ENCODE data around the gene ADAMTS17. TPM values are rescaled to one million over a fixed set of nuclear protein-coding genes. Genes with fewer than 3 reads are reported as not detected.

The ADAMTS17 gene
- total RNA-seq, 1 experiment from 2014 or later: 1.8 TPM

DNA sequence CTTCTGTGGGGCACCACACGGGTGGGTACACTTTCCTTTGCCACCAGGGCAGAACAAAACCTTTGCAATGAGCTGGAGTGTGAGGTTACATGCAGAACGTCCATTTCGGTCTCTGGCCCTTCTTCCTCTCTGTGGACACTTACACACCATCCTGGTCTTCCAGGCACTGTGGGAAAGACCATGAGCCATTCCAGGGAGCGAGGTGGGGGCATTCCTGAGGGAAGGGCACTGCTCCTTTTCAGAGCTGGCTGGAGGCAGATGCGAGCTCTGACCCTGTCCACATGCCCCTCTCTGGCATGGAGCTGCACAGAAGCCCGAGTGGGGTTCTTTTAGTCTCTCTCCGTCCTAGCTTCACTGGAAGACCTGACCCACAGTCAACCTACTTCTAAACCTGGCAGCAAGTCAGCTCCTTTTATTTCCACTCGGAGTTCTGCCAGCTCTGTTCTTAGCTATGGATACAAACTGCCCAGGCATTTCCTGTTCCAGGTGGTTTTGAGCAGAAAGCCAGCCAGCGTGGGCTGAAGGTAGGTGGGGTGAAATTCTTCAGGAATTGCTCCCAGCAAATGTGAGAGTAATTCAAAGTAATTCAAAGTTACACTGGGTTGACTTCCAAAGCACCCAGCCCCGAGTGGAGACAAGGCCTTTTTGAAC lies 281.4 kb downstream of the ADAMTS17 start:
- Mint-ChIP-seq H3K36me3 (no peaks in the 10 kb centered on the region), H3K4me1 (no peaks in the 10 kb centered on the region), H3K9me3 (peaks cover 1% of the 10 kb centered on the region; the same call in 1 of the 2 replicates), H3K4me3 (no peak overlapping the region), H3K27me3 (ENCODE audit: low read depth) (peaks cover 15% of the 10 kb centered on the region), H3K27ac (no peak overlapping the region)
- TF ChIP-seq ZNF232 (CRISPR knock-in tag; IDR thresholded peaks at IDR 0.05): no peak
- TF ChIP-seq SP1 (CRISPR knock-in tag; conservative IDR thresholded peaks at IDR 0.05): no peak
- no peak for TF ChIP-seq USF1 (CRISPR knock-in tag; IDR thresholded peaks at IDR 0.05)
- no peak for TF ChIP-seq HMGA2 (CRISPR knock-in tag; IDR thresholded peaks at IDR 0.05)
- TF ChIP-seq NFYB (CRISPR knock-in tag; conservative IDR thresholded peaks at IDR 0.05; ENCODE audit: low read depth): no peak
- TF ChIP-seq IRF2 (CRISPR knock-in tag; IDR thresholded peaks at IDR 0.05; ENCODE audit: borderline replicate concordance, low read depth): no peak
- no peak for TF ChIP-seq FOXJ3 (CRISPR knock-in tag; IDR thresholded peaks at IDR 0.05; ENCODE audit: borderline replicate concordance)
- no peak for TF ChIP-seq ZNF512 (CRISPR knock-in tag; IDR thresholded peaks at IDR 0.05; ENCODE audit: borderline replicate concordance)
- no peak for TF ChIP-seq ZNF425 (CRISPR knock-in tag; conservative IDR thresholded peaks at IDR 0.05)
- ChIA-PET POLR2A (no interaction called here), CTCF (no interaction called here)
- no peak for DNase-seq (ENCODE audit: low spot score)
- ATAC-seq: no peak

GRCh38 chr15:100059521-100059920 lies 282.3 kb downstream of the ADAMTS17 start:
- DNase-seq (ENCODE audit: low spot score): no peak
- TF ChIP-seq RELA (CRISPR knock-in tag; IDR thresholded peaks at IDR 0.05; ENCODE audit: borderline replicate concordance) (no peak), SMAD3 (CRISPR knock-in tag; IDR thresholded peaks at IDR 0.05; ENCODE audit: borderline replicate concordance) (no peak), ZBTB43 (CRISPR knock-in tag; IDR thresholded peaks at IDR 0.05) (no peak), SOX15 (CRISPR knock-in tag; IDR thresholded peaks at IDR 0.05) (no peak), ERG (CRISPR knock-in tag; IDR thresholded peaks at IDR 0.05) (no peak), TCF7 (CRISPR knock-in tag; IDR thresholded peaks at IDR 0.05; ENCODE audit: low read depth) (no peak), ZNF263 (CRISPR knock-in tag; IDR thresholded peaks at IDR 0.05; ENCODE audit: low read depth) (no peak), ZNF317 (CRISPR knock-in tag; IDR thresholded peaks at IDR 0.05; ENCODE audit: borderline replicate concordance, low read depth) (no peak), CREM (CRISPR knock-in tag; IDR thresholded peaks at IDR 0.05) (no peak), CTCF (IDR thresholded peaks at IDR 0.05) (no peak), ESRRA (CRISPR knock-in tag; IDR thresholded peaks at IDR 0.05; ENCODE audit: borderline replicate concordance) (no peak)
- TF ChIP-seq, protein P1, sequence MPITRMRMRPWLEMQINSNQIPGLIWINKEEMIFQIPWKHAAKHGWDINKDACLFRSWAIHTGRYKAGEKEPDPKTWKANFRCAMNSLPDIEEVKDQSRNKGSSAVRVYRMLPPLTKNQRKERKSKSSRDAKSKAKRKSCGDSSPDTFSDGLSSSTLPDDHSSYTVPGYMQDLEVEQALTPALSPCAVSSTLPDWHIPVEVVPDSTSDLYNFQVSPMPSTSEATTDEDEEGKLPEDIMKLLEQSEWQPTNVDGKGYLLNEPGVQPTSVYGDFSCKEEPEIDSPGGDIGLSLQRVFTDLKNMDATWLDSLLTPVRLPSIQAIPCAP (CRISPR knock-in tag; IDR thresholded peaks at IDR 0.05): no peak
- TF ChIP-seq, protein P2, sequence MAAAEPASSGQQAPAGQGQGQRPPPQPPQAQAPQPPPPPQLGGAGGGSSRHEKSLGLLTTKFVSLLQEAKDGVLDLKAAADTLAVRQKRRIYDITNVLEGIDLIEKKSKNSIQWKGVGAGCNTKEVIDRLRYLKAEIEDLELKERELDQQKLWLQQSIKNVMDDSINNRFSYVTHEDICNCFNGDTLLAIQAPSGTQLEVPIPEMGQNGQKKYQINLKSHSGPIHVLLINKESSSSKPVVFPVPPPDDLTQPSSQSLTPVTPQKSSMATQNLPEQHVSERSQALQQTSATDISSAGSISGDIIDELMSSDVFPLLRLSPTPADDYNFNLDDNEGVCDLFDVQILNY (CRISPR knock-in tag; IDR thresholded peaks at IDR 0.05): no peak
- Mint-ChIP-seq H3K9me3 (no peaks in the 10 kb centered on the region), H3K36me3 (no peaks in the 10 kb centered on the region), H3K4me1 (no peaks in the 10 kb centered on the region), H3K27me3 (ENCODE audit: low read depth) (peaks cover 15% of the 10 kb centered on the region), H3K4me3 (no peak overlapping the region), H3K27ac (no peak overlapping the region)
- no peak for ATAC-seq
- ChIA-PET POLR2A (no interaction called here), CTCF (no interaction called here)
